KMS-11 (cell line): ENCODE measurements around the gene ZNF483.
"Not testable (repeated sequence)": the region's sequence is repeated elsewhere in the genome, so short reads cannot be mapped to it uniquely, and the experiment has no call there.

Source experiments
- H2AFZ ChIP-seq: fragments of 200-600 bp; sonication (generic); 2 replicates; pipeline ENCODE4 v1.6.1; 2016; ENCODE audit warnings: antibody characterized with exemption, mixed run types, low read depth
- H3K27ac ChIP-seq: fragments of 200-600 bp; sonication (generic); 2 replicates; pipeline ENCODE4 v1.6.1; 2016; ENCODE audit warnings: mild to moderate bottlenecking, mixed run types
- H3K27me3 ChIP-seq: fragments of 200-600 bp; sonication (generic); 2 replicates; pipeline ENCODE4 v1.6.1; 2017; ENCODE audit warnings: mild to moderate bottlenecking, low read depth, mixed run types, moderate library complexity; ENCODE audit not compliant: insufficient read depth
- H3K36me3 ChIP-seq: fragments of 200-600 bp; sonication (generic); 2 replicates; pipeline ENCODE4 v1.6.1; 2017; ENCODE audit warnings: mild to moderate bottlenecking, mixed run types; ENCODE audit not compliant: insufficient read depth
- H3K4me1 ChIP-seq: fragments of 200-600 bp; sonication (generic); 2 replicates; pipeline ENCODE4 v1.6.1; 2016; ENCODE audit warnings: mild to moderate bottlenecking, low read depth, mixed run types; ENCODE audit not compliant: poor library complexity, severe bottlenecking
- H3K4me2 ChIP-seq: fragments of 200-600 bp; sonication (generic); 2 replicates; pipeline ENCODE4 v1.7.0; 2016; ENCODE audit warnings: mild to moderate bottlenecking, mixed run types
- H3K4me3 ChIP-seq: fragments of 200-600 bp; sonication (generic); IDR thresholded peaks from 2 replicates; pipeline ENCODE4 v1.6.1; 2017; ENCODE audit warnings: low read depth, low read length, mixed read lengths; ENCODE audit not compliant: insufficient read depth
- H3K79me2 ChIP-seq: fragments of 200-600 bp; sonication (generic); 2 replicates; pipeline ENCODE4 v1.6.1; 2016; ENCODE audit warnings: low read depth, mixed run types; ENCODE audit not compliant: insufficient read depth
- H3K9ac ChIP-seq: fragments of 200-600 bp; sonication (generic); 2 replicates; pipeline ENCODE4 v1.6.1; 2016; ENCODE audit warnings: mild to moderate bottlenecking, mixed run types
- H4K20me1 ChIP-seq: fragments of 200-600 bp; sonication (generic); 2 replicates; pipeline ENCODE4 v1.6.1; 2016; ENCODE audit warnings: mild to moderate bottlenecking, mixed run types; ENCODE audit not compliant: insufficient read depth
- CTCF ChIP-seq: fragments of 200-600 bp; sonication (generic); conservative IDR thresholded peaks from 2 replicates; pipeline ENCODE4 v1.6.1; 2017; ENCODE audit warnings: low read depth, mild to moderate bottlenecking, antibody characterized with exemption, low read length, moderate library complexity, mixed read lengths

Gene ZNF483

GRCh38 chr9:111501005-111501562 is 23.9 kb upstream of the ZNF483 start:
- TF ChIP-seq CTCF, result no peak
- Histone ChIP-seq H3K9ac (no peak overlapping the region), H3K4me1 (peaks cover 4% of the 10 kb centered on the region), H3K79me2 (no peaks in the 10 kb centered on the region), H3K4me3 (no peak overlapping the region), H3K27ac (no peak overlapping the region), H2AFZ (no peak overlapping the region), H3K27me3 (no peaks in the 10 kb centered on the region), H4K20me1 (no peaks in the 10 kb centered on the region), H3K4me2 (no peak overlapping the region), H3K36me3 (no peaks in the 10 kb centered on the region)

DNA sequence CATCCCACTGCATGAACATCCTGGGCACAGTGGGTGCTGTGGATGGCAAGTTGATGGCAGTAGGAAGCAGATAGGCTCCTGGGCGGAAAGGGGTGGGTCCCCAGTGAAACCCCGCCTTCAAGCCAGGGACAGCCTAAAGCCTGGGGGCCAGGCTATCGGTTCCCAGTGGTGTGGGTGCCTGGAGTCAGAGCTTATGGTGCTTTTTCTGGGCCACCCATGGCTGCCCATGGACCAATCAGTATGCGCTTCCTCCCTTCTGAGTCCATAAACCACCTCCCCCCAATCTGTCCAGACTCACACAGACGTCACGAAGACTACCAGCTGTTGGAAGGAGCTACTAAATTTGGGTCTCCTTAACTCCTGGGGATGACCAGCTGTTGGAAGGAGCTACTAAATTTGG is 23.3 kb upstream of the ZNF483 start:
- Histone ChIP-seq H3K4me1 (peaks cover 4% of the 10 kb centered on the region), H3K4me2 (no peak overlapping the region), H3K27me3 (no peaks in the 10 kb centered on the region), H3K79me2 (no peaks in the 10 kb centered on the region), H3K36me3 (no peaks in the 10 kb centered on the region), H2AFZ (no peak overlapping the region), H3K9ac (no peak overlapping the region), H3K27ac (no peak overlapping the region), H3K4me3 (no peak overlapping the region), H4K20me1 (no peaks in the 10 kb centered on the region)
- TF ChIP-seq CTCF, result no peak

DNA sequence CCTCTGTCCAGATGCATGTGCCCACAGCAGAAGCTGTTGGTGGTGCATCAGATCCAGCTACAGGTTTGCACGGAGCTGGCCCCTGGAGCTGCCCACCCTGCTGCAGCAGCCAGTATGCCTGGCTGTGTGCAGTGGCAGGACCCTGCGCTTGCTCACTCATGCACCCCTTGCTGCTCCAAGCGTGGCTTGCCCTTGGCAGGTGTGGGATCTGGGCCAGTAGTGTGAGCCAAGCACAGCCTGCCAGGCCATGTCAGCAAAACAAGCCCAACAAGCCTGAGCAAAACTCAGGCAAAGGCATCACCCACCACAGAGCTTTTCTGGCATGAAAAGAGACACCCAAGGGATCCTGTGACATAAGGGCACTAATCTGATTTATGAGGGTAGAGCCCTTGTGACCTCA is 22.5 kb upstream of the ZNF483 start:
- no peaks in the 10 kb centered on the region for H4K20me1 ChIP-seq
- peaks cover 4% of the 10 kb centered on the region for H3K4me1 ChIP-seq
- no peak overlapping the region for H3K4me3 ChIP-seq
- no peak overlapping the region for H3K27ac ChIP-seq
- no peak overlapping the region for H3K9ac ChIP-seq
- no peaks in the 10 kb centered on the region for H3K36me3 ChIP-seq
- H3K27me3 ChIP-seq, result no peaks in the 10 kb centered on the region
- no peak overlapping the region for H3K4me2 ChIP-seq
- TF ChIP-seq CTCF, result no peak
- H2AFZ ChIP-seq, result no peak overlapping the region
- H3K79me2 ChIP-seq, result no peaks in the 10 kb centered on the region

DNA sequence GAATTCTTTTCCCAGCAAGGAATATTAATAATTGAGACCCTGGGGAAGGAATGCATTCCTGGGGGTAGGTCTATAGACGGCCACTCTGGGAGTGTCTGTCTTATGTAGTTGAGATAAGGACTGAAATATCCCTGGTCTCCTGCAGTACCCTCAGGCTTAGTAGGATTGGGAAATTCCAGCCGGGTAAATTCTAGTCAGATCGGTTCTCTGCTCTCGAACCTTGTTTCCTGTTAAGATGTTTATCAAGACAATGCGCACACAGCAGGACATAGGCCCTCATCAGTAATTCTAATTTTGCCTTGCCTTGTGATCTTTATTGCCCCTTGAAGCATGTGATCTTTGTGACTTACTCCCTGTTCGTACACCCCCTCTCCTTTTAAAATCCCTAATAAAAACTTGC is 13.4 kb upstream of the ZNF483 start:
- not testable (repeated sequence) for H4K20me1 ChIP-seq, H3K9ac ChIP-seq, H3K27me3 ChIP-seq, H3K4me3 ChIP-seq, H3K4me2 ChIP-seq, H3K4me1 ChIP-seq, H3K79me2 ChIP-seq, H3K36me3 ChIP-seq, H2AFZ ChIP-seq, H3K27ac ChIP-seq

DNA sequence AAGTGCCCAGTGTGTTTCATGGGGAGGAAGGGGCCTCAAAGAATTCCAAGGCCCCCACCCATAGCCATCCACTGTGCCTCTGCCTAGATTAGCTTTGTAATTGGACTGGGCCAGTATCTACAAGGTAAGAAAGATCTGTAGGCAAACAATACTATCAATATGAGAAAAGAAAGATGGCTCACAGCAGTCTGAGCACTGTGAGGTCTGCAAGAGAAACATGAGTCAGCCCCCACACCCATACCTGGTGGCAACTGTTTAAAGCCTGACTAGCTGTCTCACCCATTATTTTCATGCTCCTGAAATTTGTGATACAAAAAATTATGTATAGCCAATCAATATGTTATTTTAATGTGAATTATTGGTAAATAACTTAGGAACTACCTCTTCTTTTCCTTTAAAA is 10.0 kb upstream of the ZNF483 start:
- Histone ChIP-seq H3K27ac (no peak overlapping the region), H3K9ac (no peak overlapping the region), H3K27me3 (no peaks in the 10 kb centered on the region), H3K79me2 (no peaks in the 10 kb centered on the region), H2AFZ (no peak overlapping the region), H4K20me1 (no peaks in the 10 kb centered on the region), H3K4me3 (no peak overlapping the region), H3K4me2 (no peak overlapping the region), H3K4me1 (no peaks in the 10 kb centered on the region), H3K36me3 (no peaks in the 10 kb centered on the region)
- TF ChIP-seq CTCF, result no peak
